Measurements from ENCODE around the gene KRT35. TPM values are rescaled to one million over a fixed set of nuclear protein-coding genes. Genes with fewer than 3 reads are reported as not detected.

Gene KRT35
- total and polyA plus RNA-seq, 4 donors, result not detected

DNA sequence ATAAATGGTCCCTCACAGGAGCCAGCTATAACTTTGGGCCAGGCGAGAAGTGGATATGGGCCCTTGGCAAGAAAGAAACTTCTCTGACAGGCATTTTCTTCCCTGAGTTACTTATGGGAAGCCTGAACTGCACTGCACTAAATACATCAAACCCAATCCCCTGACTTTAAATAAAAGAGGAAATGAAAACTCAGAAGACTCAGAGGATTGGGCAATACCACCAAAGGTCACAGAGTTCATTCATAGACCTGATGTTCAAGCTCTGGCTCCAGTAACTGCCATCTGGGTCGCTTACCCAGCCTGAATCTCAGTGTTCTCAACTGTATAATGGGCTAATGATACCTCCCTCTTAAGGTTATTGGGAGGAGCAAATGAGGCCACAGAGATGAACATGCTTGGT, 815 bp downstream of the KRT35 start (continued):
- TF ChIP-seq SP1 (IDR thresholded peaks at IDR 0.05), result no peak
- no peak for TF ChIP-seq FOXA1 (IDR thresholded peaks at IDR 0.05)
- TF ChIP-seq TAF1 (conservative IDR thresholded peaks at IDR 0.05), result no peak
- TF ChIP-seq EGR1 (IDR thresholded peaks at IDR 0.05; ENCODE audit: low read depth in 2 of 2), result no peak
- TF ChIP-seq JUND (IDR thresholded peaks at IDR 0.05), result no peak
- no peak for TF ChIP-seq FOXA2 (IDR thresholded peaks at IDR 0.05)
- TF ChIP-seq RAD21 (IDR thresholded peaks at IDR 0.05), result no peak

DNA sequence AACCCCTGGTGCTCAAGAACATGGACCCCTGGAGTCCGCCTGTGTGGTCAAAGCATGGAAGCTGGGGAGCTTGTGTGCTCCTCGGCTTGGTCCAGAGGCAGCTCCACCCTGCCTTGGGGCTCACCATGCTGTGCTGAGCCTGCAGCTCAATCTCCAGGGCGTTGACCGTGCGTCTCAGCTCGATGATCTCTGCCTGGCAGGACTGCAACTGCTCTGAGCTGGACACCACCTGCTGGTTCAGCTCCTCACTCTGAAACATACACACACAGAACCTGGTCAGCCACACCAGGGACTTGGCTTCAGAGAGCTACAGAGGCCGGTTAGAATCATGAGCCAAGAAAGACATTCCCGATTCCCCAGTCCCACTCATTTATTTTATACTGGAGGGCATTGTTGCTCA, 2.7 kb downstream of the KRT35 start:
- Histone ChIP-seq H3K9ac (ENCODE audit: low read depth in 1 of 2, low read length in 2 of 2) (no peak overlapping the region), H3K36me3 (ENCODE audit: control insufficient read depth in 4 of 4, insufficient read depth in 3 of 4, low read depth in 1 of 4, low read length in 3 of 4) (no peaks in the 10 kb centered on the region), H3K9me3 (ENCODE audit: control insufficient read depth in 4 of 4, low read length in 3 of 4) (no peaks in the 10 kb centered on the region), H3K4me1 (ENCODE audit: control insufficient read depth in 4 of 4, insufficient read depth in 4 of 4, low read length in 3 of 4) (no peaks in the 10 kb centered on the region), H3K27ac (ENCODE audit: low read depth in 1 of 2, low read length in 2 of 2) (no peak overlapping the region), H3K4me3 (ENCODE audit: low read depth in 1 of 3, low read length in 3 of 3) (no peak overlapping the region), H3K27me3 (ENCODE audit: control insufficient read depth in 4 of 4, insufficient read depth in 4 of 4, low read length in 3 of 4) (no peaks in the 10 kb centered on the region)
- TF ChIP-seq, protein P1, sequence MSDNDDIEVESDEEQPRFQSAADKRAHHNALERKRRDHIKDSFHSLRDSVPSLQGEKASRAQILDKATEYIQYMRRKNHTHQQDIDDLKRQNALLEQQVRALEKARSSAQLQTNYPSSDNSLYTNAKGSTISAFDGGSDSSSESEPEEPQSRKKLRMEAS (IDR thresholded peaks at IDR 0.05), result no peak
- TF ChIP-seq RAD21 (IDR thresholded peaks at IDR 0.05) (no peak), SP1 (IDR thresholded peaks at IDR 0.05) (no peak), RXRA (IDR thresholded peaks at IDR 0.05) (no peak), TAF1 (conservative IDR thresholded peaks at IDR 0.05) (no peak), EGR1 (IDR thresholded peaks at IDR 0.05; ENCODE audit: low read depth in 2 of 2) (no peak), FOXA1 (IDR thresholded peaks at IDR 0.05) (no peak)
- TF ChIP-seq, protein P2, sequence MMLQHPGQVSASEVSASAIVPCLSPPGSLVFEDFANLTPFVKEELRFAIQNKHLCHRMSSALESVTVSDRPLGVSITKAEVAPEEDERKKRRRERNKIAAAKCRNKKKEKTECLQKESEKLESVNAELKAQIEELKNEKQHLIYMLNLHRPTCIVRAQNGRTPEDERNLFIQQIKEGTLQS (IDR thresholded peaks at IDR 0.05), result no peak
- TF ChIP-seq, protein P3, sequence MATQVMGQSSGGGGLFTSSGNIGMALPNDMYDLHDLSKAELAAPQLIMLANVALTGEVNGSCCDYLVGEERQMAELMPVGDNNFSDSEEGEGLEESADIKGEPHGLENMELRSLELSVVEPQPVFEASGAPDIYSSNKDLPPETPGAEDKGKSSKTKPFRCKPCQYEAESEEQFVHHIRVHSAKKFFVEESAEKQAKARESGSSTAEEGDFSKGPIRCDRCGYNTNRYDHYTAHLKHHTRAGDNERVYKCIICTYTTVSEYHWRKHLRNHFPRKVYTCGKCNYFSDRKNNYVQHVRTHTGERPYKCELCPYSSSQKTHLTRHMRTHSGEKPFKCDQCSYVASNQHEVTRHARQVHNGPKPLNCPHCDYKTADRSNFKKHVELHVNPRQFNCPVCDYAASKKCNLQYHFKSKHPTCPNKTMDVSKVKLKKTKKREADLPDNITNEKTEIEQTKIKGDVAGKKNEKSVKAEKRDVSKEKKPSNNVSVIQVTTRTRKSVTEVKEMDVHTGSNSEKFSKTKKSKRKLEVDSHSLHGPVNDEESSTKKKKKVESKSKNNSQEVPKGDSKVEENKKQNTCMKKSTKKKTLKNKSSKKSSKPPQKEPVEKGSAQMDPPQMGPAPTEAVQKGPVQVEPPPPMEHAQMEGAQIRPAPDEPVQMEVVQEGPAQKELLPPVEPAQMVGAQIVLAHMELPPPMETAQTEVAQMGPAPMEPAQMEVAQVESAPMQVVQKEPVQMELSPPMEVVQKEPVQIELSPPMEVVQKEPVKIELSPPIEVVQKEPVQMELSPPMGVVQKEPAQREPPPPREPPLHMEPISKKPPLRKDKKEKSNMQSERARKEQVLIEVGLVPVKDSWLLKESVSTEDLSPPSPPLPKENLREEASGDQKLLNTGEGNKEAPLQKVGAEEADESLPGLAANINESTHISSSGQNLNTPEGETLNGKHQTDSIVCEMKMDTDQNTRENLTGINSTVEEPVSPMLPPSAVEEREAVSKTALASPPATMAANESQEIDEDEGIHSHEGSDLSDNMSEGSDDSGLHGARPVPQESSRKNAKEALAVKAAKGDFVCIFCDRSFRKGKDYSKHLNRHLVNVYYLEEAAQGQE (IDR thresholded peaks at IDR 0.05), result no peak
- 84% methylated on average over 8 of the region's 8 CpGs for WGBS
- no peak for DNase-seq (ENCODE audit: low spot score)

DNA sequence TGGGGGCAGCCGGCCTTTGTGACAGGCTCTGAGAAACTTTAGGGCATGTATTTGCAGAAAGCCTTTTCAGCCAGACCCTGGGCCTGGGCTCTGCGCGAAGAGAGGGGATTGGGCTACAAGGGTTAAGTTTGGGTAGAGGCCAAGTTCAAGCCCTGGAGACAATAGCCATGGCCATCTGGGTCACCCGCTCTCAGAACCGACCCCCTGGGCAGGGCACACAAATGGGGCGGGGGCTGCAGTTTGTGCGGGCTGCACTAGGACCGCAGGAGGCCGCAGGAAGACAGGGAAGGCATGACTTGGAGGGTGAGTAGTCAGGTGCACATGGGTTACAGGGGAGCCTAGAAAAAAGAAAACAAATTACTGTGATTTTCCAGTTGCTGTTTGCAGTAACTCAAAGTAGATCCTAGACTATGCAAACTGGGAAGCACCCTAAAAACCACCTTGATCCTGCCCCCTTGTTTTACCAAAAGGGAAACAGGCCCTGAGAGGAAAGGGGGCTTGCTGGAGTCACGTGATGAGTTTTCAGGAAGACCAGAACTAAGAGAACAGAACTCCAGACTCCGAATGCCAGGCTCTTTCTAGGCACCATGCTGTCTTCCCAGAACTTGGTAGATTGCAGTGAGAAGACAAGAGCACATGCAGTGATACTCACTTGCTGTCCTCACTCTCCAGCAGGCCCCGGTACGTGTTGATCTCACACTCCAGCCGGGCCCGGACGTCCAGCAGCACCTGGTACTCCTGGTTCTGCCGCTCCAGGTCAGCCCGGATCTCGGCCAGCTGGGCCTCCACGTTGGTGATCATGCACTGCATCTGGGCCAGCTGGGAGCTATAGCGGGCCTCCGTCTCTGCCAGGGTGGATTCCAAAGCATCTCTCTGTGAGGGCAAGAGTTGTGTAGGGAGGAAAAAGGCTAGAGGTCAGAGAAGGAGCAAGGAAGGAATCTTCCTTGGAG, 3.8 kb downstream of the KRT35 start:
- Histone ChIP-seq H3K36me3 (ENCODE audit: control insufficient read depth in 4 of 4, insufficient read depth in 3 of 4, low read depth in 1 of 4, low read length in 3 of 4) (no peaks in the 10 kb centered on the region), H3K27me3 (ENCODE audit: control insufficient read depth in 4 of 4, insufficient read depth in 4 of 4, low read length in 3 of 4) (no peaks in the 10 kb centered on the region), H3K4me3 (ENCODE audit: low read depth in 1 of 3, low read length in 3 of 3) (no peak overlapping the region), H3K27ac (ENCODE audit: low read depth in 1 of 2, low read length in 2 of 2) (no peak overlapping the region), H3K9ac (ENCODE audit: low read depth in 1 of 2, low read length in 2 of 2) (no peak overlapping the region), H3K4me1 (ENCODE audit: control insufficient read depth in 4 of 4, insufficient read depth in 4 of 4, low read length in 3 of 4) (no peaks in the 10 kb centered on the region), H3K9me3 (ENCODE audit: control insufficient read depth in 4 of 4, low read length in 3 of 4) (no peaks in the 10 kb centered on the region)
- TF ChIP-seq YY1 (IDR thresholded peaks at IDR 0.05) (no peak), SP1 (IDR thresholded peaks at IDR 0.05) (no peak), JUND (IDR thresholded peaks at IDR 0.05) (no peak), RAD21 (IDR thresholded peaks at IDR 0.05) (no peak), NR2F2 (IDR thresholded peaks at IDR 0.05) (no peak), FOXA2 (IDR thresholded peaks at IDR 0.05) (no peak), HNF4A (conservative IDR thresholded peaks at IDR 0.05) (no peak), TAF1 (conservative IDR thresholded peaks at IDR 0.05) (no peak)
- TF ChIP-seq, protein P2 (IDR thresholded peaks at IDR 0.05), result no peak
- TF ChIP-seq, protein P1 (IDR thresholded peaks at IDR 0.05), result no peak
- TF ChIP-seq, protein P3 (IDR thresholded peaks at IDR 0.05), result no peak
- no peak for DNase-seq (ENCODE audit: low spot score)
- whole genome bisulfite sequencing, result 89% methylated on average over 22 of the region's 22 CpGs
